ENCODE data around the gene TLK1.

DNA sequence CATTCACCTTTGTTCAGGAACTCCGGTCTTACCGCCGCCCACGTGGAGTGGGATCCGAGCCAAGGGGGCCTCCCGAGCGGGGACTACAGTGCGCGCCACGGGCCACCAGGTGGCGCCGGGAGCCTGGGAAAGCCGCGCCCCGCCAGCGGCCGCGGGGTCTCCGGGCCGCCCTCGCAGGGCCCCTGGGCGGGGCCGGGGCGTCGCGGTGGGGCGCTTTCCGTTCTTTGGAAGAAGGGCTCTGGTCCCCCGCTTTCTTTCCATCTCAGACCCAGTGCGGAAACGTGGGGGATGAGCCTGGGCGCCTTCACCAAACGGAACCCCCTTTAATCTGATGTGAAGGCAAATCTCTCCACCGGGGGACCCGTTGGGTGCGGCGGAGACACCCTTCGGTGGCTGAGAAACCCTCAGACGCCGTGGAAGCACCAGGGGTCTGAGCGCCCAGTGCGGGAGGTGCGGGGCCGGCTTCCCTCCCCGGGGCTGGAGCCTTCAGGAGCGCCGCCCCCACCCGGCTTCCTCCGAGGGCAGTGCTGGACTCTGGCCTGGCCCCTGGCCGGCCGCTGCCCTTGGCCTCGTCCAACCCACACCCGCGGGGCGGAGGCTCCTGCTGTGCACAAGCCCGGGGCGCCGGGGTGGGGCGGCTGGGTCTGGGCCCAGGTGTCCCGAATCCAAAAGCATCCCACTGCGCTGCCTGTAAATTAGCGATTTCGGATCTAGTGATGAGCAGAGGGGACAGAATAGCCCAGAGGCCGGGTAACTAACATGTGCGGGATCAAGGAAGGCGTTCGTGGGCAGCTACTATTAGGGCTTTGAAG is 187.0 kb downstream of the TLK1 start:
- TF ChIP-seq, protein P1, sequence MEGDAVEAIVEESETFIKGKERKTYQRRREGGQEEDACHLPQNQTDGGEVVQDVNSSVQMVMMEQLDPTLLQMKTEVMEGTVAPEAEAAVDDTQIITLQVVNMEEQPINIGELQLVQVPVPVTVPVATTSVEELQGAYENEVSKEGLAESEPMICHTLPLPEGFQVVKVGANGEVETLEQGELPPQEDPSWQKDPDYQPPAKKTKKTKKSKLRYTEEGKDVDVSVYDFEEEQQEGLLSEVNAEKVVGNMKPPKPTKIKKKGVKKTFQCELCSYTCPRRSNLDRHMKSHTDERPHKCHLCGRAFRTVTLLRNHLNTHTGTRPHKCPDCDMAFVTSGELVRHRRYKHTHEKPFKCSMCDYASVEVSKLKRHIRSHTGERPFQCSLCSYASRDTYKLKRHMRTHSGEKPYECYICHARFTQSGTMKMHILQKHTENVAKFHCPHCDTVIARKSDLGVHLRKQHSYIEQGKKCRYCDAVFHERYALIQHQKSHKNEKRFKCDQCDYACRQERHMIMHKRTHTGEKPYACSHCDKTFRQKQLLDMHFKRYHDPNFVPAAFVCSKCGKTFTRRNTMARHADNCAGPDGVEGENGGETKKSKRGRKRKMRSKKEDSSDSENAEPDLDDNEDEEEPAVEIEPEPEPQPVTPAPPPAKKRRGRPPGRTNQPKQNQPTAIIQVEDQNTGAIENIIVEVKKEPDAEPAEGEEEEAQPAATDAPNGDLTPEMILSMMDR (IDR thresholded peaks at IDR 0.05) = peak; percentile 96 to 98 (median 98)
- no peak for TF ChIP-seq POLR2A (IDR thresholded peaks at IDR 0.05)
